A673 (cell line): Measurements from ENCODE around the gene PACRG.

ENCODE experiments used
- EZH2 ChIP-seq: fragments of 200-600 bp; sonication (generic); IDR thresholded peaks from 2 replicates; pipeline ENCODE4 v1.6.1; 2017; ENCODE audit warnings: borderline replicate concordance, low read depth, mild to moderate bottlenecking, mixed read lengths, antibody characterized with exemption, low read length; ENCODE audit not compliant: poor library complexity, severe bottlenecking
- TF ChIP-seq, protein P1 (sequence below): fragments of 300-800, 200-600 bp; sonication (generic); conservative IDR thresholded peaks from 2 replicates; pipeline ENCODE4 v1.5.1; 2017; ENCODE audit warnings: low read depth, mild to moderate bottlenecking, antibody characterized with exemption, low read length, moderate library complexity, mixed read lengths

DNA sequence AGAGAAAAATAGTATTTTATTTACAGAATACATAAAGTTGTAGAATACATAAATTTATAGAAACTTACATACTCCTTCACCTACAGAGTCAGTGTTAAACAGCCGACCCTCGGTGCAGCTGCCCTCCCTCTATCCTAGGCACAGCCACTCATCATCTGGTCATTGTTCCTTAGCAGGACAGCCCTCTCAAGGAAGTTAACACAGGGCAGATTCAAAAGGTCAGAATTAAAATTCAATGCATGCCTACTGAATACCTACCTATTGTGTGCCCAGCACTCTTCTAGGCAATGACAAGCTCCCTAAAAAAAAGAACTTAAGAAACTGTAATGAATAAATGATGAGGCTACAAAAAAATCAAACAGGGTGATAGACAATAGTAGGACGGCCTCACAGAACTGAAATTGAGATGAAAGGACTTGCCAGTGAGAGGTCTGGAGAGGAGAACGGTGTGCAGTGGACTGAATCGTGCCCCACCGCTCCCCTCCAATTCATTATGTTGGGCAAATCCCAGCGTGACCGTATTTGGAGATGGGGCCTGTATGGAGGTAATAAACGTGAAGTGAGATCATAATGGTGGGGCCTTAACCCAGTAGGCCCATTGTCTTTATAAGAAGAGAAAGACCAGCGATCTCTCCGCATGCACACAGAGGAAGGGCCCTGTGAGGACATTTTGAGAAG lies 326.0 kb downstream of the PACRG start:
- TF ChIP-seq, protein P1, sequence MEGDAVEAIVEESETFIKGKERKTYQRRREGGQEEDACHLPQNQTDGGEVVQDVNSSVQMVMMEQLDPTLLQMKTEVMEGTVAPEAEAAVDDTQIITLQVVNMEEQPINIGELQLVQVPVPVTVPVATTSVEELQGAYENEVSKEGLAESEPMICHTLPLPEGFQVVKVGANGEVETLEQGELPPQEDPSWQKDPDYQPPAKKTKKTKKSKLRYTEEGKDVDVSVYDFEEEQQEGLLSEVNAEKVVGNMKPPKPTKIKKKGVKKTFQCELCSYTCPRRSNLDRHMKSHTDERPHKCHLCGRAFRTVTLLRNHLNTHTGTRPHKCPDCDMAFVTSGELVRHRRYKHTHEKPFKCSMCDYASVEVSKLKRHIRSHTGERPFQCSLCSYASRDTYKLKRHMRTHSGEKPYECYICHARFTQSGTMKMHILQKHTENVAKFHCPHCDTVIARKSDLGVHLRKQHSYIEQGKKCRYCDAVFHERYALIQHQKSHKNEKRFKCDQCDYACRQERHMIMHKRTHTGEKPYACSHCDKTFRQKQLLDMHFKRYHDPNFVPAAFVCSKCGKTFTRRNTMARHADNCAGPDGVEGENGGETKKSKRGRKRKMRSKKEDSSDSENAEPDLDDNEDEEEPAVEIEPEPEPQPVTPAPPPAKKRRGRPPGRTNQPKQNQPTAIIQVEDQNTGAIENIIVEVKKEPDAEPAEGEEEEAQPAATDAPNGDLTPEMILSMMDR, result no peak
- no peak for TF ChIP-seq EZH2
